HG02610 (cell line): Measurements from ENCODE around the gene STX4.

Experiments used
- ATAC-seq: cut with Tn5 transposase; IDR thresholded peaks from one replicate; pipeline ENCODE4 v1.9.1; 2021; ENCODE audit warnings: mild to moderate bottlenecking, moderate library complexity; ENCODE audit not compliant: unreplicated experiment

STX4 gene

DNA sequence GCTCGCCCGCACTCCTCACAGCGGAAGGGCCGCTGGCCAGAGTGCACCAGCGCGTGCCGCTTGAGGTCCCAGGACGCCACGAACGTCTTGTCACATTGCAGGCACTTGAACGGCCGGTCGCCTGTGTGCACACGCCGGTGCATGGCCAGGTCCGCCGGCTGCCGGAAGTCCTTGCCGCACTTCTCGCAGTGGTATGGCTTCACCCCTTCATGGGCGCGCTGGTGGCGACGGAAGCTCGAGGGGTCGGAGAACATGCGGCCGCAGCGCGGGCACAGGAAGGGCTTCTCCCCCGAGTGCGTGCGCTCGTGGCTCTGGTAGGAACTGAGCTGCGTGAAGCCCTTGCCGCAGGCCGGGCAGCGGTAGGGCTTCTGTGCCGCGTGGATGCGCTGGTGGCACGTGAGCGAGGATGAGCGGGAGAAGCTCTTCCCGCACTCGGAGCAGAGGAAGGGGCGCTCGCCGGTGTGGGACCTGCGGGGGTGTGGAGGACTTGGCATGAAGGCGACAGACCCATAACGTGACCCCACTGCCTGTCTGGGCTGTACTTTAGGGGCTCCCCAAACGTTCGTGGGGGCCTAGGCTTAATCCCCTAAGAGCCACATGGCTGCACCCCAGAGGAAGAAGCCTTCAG is 28.6 kb downstream of the STX4 start:
- ATAC-seq, result no peak

- no peak for ATAC-seq
These were observed 30.1 kb downstream of the STX4 start for GRCh38 chr16:31063495-31063842.

DNA sequence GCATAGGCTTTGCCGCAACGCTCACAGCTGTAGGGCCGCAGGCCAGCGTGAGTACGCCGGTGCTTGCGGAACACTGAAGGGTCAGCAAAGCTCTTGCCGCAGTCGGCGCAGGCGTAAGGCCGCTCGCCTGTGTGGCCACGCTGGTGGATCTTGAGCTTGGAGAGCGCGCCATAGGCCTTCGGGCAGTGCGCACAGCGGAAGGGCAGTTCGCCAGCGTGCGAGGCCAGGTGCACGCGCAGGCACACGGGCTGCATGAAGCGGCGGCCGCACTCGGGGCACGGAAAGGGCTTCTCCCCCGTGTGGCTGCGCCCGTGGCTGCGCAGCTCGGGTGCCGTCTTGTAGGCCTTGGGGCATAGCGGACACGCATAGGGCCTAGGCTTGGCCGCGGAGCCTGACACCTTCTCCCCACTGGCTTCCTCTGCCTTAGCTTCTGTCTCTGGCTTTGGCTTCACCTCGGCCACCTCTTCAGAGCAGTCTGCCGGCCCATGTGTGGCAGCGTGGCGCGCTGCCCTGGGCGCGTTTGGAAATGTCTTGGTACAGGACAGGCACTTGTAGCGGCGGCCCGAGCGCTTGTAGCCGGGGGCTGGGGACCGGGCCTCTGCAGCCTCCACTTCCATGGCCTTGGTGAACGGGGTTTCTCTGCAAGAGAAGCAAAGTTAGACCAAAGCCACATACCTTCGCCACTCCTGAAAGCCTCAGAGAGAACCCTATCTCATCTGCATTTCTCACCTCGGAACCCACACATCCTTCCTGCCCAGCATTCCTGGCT is 30.7 kb downstream of the STX4 start:
- no peak for ATAC-seq

GRCh38 chr16:31064882-31065461 is 31.6 kb downstream of the STX4 start:
- no peak for ATAC-seq

GRCh38 chr16:31067342-31067741 is 34.0 kb downstream of the STX4 start:
- ATAC-seq, result no peak

GRCh38 chr16:31071861-31072260 is 38.5 kb downstream of the STX4 start:
- no peak for ATAC-seq

- ATAC-seq, result no peak
These were observed 39.3 kb downstream of the STX4 start for GRCh38 chr16:31072540-31073141.

- ATAC-seq, result peak; percentile 44
These were observed 40.0 kb downstream of the STX4 start for GRCh38 chr16:31073142-31073969.

DNA sequence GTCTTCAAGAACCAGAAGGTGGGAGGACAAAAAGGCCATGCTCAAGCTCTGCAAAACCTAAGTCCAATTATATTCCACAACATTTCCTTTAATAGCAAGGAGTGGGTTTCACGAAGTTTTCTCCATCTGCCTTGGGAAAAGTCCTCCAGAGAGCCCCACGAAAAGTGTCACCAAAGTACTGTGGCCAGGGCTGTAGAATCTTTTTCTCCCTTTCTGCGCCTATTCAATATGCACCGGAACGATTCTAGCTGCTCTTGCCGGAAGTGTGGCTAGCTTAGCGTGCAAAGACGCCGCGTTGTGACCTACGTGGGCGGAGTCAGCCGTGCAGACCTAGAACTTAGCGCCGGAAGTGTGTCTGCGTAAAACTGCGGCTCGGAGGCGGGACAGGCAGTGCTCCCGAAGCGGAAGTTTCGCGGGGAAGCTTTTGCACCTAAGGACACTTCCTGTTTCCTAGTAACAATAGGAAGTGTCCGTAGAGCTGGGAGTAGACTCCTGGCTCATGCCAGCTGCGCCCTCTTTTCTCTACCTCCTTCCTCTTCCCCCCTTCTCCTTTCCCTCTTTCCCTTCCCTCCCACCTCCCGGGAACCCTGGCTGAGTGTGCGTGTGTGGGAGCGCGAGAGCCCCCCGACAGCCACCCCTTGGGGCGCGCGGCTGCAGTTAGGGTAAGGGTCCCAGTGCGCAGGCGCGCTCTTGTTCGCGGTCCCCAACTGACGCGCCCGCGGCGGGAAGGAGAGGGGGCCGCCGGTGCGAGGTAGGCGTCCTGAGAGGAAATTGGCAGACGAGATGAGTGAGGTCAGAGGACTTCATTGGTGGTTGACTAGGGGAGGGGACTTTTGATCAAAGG is 40.8 kb downstream of the STX4 start, which contains the start of the genes ZNF646 and ZNF668:
TSS of gene ZNF646 (plus strand) at position 453 of the 844 bp plus-strand sequence. CDS start 1,903 bp downstream, outside the sequence.
TSS of gene ZNF668 (minus strand) at position 271 of the 844 bp plus-strand sequence. CDS start 9,781 bp downstream, outside the sequence.
- ATAC-seq, result peak; percentile 71

DNA sequence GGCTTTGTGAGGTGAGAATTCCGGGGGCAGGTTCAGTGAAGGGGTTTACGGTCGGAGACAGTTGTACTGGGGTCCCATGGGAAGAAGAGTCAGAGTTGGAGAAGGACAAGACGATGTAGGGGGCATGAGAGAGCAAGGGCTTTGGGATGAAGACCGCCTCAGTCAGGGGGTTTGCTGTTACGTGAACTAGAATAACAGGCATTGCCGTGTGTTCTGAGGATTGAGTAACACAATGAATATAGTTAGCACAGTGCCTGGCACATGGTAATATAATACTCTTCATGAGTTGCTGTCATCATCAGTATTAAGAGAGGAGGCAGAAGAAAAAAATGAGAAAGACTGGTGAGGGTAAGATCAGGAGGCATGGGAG is 41.4 kb downstream of the STX4 start:
- no peak for ATAC-seq

DNA sequence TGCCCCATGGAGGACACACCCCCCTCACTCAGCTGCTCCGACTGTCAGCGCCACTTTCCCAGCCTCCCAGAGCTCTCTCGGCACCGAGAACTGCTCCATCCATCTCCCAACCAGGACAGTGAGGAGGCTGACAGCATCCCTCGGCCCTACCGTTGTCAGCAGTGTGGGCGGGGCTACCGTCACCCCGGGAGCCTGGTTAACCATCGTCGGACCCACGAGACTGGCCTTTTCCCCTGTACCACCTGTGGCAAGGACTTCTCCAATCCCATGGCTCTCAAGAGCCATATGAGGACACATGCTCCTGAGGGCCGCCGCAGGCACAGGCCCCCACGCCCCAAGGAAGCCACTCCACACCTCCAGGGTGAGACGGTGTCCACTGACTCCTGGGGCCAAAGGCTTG is 43.0 kb downstream of the STX4 start:
- ATAC-seq, result no peak

DNA sequence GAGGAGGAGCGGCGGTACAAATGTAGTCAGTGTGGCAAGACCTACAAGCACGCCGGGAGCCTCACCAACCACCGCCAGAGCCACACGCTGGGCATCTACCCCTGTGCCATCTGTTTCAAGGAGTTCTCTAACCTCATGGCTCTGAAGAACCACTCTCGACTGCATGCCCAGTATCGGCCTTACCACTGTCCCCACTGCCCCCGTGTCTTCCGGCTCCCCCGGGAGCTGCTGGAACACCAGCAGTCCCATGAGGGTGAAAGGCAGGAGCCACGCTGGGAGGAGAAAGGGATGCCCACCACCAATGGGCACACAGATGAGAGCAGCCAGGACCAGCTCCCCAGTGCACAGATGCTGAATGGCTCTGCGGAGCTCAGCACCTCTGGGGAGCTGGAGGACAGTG is 43.7 kb downstream of the STX4 start:
- ATAC-seq, result no peak

DNA sequence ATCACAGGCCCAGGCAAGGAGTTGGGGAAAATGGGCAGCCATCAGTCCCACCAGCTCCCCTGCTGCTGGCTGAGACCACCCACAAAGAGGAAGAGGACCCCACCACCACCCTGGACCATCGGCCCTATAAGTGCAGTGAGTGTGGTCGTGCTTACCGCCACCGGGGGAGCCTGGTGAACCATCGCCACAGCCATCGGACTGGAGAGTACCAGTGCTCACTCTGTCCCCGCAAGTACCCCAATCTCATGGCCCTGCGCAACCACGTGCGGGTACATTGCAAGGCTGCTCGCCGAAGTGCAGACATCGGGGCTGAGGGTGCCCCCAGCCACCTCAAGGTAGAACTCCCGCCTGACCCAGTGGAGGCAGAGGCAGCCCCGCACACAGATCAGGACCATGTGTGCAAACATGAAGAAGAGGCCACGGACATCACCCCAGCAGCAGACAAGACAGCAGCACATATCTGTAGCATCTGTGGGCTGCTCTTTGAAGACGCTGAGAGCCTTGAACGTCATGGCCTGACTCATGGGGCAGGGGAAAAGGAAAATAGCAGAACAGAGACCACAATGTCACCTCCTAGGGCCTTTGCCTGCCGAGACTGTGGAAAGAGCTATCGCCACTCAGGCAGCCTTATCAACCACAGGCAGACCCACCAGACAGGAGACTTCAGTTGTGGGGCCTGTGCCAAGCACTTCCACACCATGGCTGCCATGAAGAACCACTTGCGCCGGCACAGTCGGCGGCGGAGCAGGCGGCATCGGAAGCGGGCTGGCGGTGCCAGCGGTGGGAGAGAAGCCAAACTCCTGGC is 44.4 kb downstream of the STX4 start:
- no peak for ATAC-seq

- ATAC-seq, result no peak
These were observed 45.4 kb downstream of the STX4 start for GRCh38 chr16:31078597-31079341.

- ATAC-seq, result no peak
These were observed 46.1 kb downstream of the STX4 start for GRCh38 chr16:31079342-31079944.

DNA sequence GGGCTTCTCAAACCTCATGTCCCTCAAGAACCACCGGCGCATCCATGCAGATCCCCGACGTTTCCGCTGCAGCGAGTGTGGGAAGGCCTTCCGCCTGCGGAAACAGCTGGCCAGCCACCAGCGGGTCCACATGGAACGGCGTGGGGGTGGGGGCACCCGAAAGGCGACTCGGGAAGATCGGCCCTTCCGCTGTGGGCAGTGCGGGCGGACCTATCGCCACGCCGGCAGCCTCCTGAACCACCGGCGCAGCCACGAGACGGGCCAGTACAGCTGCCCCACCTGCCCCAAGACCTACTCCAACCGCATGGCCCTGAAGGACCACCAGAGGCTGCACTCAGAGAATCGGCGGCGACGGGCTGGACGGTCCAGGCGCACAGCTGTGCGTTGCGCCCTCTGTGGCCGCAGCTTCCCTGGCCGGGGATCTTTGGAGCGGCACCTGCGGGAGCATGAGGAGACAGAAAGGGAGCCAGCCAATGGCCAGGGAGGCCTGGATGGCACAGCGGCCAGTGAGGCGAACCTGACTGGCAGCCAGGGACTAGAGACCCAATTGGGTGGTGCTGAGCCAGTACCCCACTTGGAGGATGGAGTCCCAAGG is 46.8 kb downstream of the STX4 start:
- no peak for ATAC-seq

GRCh38 chr16:31080756-31081419 is 47.5 kb downstream of the STX4 start:
- ATAC-seq, result no peak
